Dendritic cell treated with granulocyte-macrophage colony-stimulating factor and Interleukin-4, amounts not matched to agents 40 ng/mL and 50 ng/mL, for 4 days (primary cell): ENCODE results near the gene YPEL4.

ENCODE experiments used
- H3K27ac Mint-ChIP-seq: one replicate; pipeline ENCODE4 v1.8.0; 2022; ENCODE audit warnings: mild to moderate bottlenecking, mixed read lengths
- H3K27me3 Mint-ChIP-seq: one replicate; pipeline ENCODE4 v1.8.0; 2022; ENCODE audit warnings: mild to moderate bottlenecking, mixed read lengths
- H3K36me3 Mint-ChIP-seq: one replicate; pipeline ENCODE4 v1.8.0; 2022; ENCODE audit warnings: low read depth, mixed read lengths
- H3K4me1 Mint-ChIP-seq: one replicate; pipeline ENCODE4 v1.8.0; 2022; ENCODE audit warnings: low read depth, mixed read lengths
- H3K4me3 Mint-ChIP-seq: one replicate; pipeline ENCODE4 v1.8.0; 2022; ENCODE audit warnings: mild to moderate bottlenecking, moderate library complexity, mixed read lengths
- H3K9me3 Mint-ChIP-seq: one replicate; pipeline ENCODE4 v1.8.0; 2022; ENCODE audit warnings: mixed read lengths
- intact Hi-C: fragments of 100-400 bp; cut with micrococcal nuclease; formaldehyde crosslinking; loops from one replicate; pipeline ENCODE4 v1.15.0; 2022

YPEL4 gene

DNA sequence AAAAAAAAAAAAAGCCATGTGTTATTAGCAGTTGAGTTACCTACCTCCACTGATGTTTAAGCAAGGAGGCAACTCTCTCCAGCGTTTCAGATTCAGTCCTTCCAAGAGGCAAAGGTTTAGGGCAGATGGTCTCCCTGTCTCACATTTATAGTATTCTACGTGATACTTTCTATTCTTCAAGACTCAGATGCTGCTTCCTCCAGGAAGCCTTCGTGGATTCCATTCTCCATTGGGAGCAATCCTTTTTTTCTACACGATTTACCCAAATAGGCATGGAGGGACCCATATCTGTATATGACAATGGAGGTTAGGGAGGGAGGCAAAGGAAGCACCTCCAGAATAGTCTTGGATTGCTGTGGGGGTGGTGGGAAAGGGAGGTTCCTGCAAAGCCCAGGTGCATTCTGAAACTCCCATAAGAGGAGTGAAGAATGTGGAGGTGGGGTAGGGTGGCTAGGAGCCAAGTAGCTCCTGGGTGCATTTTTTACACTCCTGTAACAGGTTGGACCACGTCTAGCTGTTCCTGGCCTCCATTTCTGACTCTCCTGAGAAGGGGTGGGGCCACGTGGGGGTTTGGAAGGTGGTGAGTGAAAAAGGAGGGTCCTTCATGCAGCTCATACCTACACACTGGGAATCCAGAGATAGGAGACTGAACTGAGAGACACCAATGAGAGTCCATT is 16.2 kb downstream of the YPEL4 start:
- Mint-ChIP-seq H3K36me3 (no peaks in the 10 kb centered on the region), H3K27me3 (peaks cover 42% of the 10 kb centered on the region), H3K9me3 (no peaks in the 10 kb centered on the region), H3K4me3 (no peak overlapping the region), H3K4me1 (peaks cover 16% of the 10 kb centered on the region), H3K27ac (no peak overlapping the region)
- intact Hi-C loops, result no loop called here

DNA sequence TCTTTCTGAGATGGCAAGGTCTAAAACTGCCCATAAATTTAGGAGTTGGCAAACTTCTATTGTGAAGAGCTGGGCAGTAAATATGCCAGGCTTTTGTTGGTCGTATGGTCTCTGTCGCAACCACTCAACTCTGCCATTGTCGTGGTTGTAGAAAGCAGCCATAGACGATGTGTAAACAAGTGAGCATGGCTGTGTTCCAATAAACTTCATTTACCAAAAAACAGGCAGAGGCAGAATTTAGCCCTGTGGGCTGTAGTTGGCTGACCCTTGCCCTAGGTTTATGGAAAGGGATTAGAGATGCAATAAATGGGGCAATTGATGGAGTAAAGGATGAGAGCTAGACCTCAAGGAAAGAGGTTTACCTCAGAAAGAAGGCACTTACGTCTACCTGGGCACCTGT is 17.6 kb downstream of the YPEL4 start:
- Mint-ChIP-seq H3K27ac (no peak overlapping the region), H3K36me3 (no peaks in the 10 kb centered on the region), H3K27me3 (peaks cover 27% of the 10 kb centered on the region), H3K4me1 (peaks cover 2% of the 10 kb centered on the region), H3K4me3 (no peak overlapping the region), H3K9me3 (no peaks in the 10 kb centered on the region)
- intact Hi-C loops, result no loop called here

DNA sequence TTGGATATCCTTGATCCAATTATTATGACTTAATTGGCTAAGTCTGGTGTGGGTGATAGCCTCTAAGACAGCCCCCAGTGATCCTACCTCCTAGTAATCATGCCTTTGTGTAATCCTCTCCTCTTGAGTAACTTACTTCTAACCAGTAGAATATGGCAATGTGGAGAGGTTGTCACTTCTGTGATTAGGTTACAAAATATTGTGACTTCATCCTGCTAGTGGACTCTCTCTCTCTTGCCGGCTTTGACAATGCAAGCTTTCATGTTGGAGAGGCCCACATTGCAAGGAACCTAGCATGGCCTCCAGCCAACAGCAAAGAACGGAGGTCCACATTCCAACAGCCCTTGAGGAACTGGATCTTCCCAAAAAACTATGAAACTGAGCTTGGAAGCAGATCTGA is 19.5 kb downstream of the YPEL4 start:
- Mint-ChIP-seq H3K27me3 (peaks cover 25% of the 10 kb centered on the region), H3K36me3 (no peaks in the 10 kb centered on the region), H3K4me1 (no peaks in the 10 kb centered on the region), H3K27ac (no peak overlapping the region), H3K9me3 (no peaks in the 10 kb centered on the region), H3K4me3 (no peak overlapping the region)
- intact Hi-C loops, result no loop called here

DNA sequence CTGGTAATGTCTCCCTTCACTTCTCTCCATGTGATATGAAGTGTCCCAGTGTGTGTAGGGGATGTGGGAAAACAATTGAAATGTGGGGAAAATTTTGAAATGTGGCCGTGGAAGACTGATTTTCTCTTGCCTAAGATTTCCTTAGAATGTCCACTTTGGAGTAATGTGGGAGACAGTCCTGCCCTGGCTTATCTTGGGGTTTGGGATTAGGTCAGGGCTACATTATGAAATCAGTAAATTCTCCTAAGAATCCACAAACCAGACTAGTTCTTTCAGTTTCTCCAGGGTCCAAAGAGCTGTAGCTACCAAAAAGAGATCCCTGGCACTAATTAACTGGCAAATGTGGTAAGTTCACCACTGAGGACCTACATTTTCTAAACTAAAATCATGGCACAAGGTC is 22.8 kb downstream of the YPEL4 start:
- intact Hi-C loops, result no loop called here
- no peak overlapping the region for H3K27ac Mint-ChIP-seq

DNA sequence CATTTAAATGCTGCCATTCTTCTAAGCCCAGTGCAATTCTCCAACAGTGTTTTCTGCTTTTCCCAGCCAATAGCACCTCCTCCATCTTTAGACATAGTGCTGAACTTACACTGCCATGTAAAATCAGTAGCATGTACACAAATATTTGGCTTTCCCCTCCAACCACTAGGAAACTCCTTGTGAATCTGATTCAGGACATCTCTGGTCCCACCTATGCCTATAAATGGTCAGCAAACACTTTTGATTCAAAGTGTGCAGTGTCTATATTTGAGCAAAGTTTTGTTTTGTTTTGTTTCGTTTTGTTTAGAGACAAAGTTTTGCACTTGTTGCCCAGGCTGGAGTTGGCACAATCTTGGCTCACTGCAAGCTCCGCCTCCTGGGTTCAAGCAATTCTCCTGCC is 24.8 kb downstream of the YPEL4 start:
- H3K4me1 Mint-ChIP-seq, result peaks cover 6% of the 10 kb centered on the region
- no peak overlapping the region for H3K27ac Mint-ChIP-seq
- intact Hi-C loops, result no loop called here
- no peaks in the 10 kb centered on the region for H3K36me3 Mint-ChIP-seq
- no peak overlapping the region for H3K4me3 Mint-ChIP-seq
- H3K27me3 Mint-ChIP-seq, result no peaks in the 10 kb centered on the region
- peaks cover 9% of the 10 kb centered on the region for H3K9me3 Mint-ChIP-seq

More for the DNA sequence above, 22.8 kb downstream of the YPEL4 start:
- Mint-ChIP-seq H3K36me3 (no peaks in the 10 kb centered on the region), H3K4me3 (no peak overlapping the region), H3K4me1 (peaks cover 6% of the 10 kb centered on the region), H3K9me3 (peaks cover 8% of the 10 kb centered on the region), H3K27me3 (peaks cover 7% of the 10 kb centered on the region)

DNA sequence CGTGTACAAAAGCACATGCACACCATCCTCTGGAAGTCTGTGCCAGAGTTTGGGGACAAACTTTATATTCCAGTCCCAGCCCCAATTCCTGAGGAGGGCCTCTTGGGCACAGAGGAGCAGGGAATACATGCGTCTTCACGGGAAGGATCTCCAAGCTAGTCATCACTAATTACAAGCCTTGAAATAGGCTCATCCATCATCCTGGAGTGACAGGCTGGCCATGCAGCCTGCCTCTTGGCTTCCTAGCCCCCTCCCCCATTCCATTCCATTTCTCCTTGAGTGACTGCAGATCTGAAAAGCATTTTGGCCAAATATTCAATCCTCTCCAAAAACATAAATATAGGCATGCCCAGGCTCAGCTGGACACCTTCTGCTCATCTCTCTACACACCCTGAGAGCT is 27.4 kb downstream of the YPEL4 start:
- H3K4me3 Mint-ChIP-seq, result no peak overlapping the region

DNA sequence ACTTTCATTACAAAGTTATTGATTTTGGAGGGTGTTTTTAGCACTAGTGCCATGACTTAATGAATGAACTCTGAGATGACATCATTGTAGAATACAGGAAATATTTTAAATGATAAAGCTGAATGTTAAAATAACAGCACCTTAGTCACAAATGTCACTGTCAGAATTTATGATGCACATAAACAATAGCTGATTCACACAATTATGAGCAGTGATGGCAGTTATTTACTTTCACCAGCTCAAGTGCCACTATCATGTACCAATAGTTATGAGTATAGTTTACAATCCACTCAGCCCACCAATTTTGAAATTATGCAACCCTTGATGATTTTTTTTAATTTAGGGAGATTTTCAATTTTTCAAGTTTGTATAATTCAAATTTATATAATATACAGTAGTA is 29.2 kb downstream of the YPEL4 start:
- Mint-ChIP-seq H3K27me3 (no peaks in the 10 kb centered on the region), H3K27ac (no peak overlapping the region), H3K4me3 (no peak overlapping the region), H3K36me3 (no peaks in the 10 kb centered on the region), H3K9me3 (peaks cover 20% of the 10 kb centered on the region), H3K4me1 (peaks cover 6% of the 10 kb centered on the region)
- intact Hi-C loops, result no loop called here

More for the DNA sequence above, 27.4 kb downstream of the YPEL4 start:
- Mint-ChIP-seq H3K27ac (no peak overlapping the region), H3K27me3 (no peaks in the 10 kb centered on the region), H3K9me3 (peaks cover 20% of the 10 kb centered on the region), H3K36me3 (no peaks in the 10 kb centered on the region), H3K4me1 (peaks cover 6% of the 10 kb centered on the region)
- intact Hi-C loops, result no loop called here

DNA sequence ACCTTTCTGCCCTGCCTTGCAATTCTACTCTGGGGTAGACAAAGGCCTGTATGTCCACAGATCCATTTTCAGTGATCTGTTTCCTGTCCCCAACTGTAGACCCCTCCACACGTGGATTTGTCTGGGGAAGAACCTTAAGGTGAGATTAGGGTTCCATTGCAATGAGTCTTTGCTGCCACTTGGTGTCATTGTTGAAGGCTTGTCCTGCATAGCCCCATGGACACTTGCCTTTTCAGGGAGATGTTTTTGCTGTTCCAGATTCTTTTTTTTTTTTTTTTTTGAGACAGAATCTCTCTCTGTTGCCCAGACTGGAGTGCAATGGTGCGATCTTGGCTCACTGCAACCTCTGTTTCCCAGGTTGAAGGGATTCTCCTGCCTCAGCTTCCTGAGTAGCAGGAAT is 30.4 kb downstream of the YPEL4 start:
- intact Hi-C loops, result no loop called here
- Mint-ChIP-seq H3K9me3 (peaks cover 20% of the 10 kb centered on the region), H3K4me3 (no peak overlapping the region), H3K27me3 (no peaks in the 10 kb centered on the region), H3K36me3 (no peaks in the 10 kb centered on the region), H3K4me1 (peaks cover 6% of the 10 kb centered on the region), H3K27ac (no peak overlapping the region)

DNA sequence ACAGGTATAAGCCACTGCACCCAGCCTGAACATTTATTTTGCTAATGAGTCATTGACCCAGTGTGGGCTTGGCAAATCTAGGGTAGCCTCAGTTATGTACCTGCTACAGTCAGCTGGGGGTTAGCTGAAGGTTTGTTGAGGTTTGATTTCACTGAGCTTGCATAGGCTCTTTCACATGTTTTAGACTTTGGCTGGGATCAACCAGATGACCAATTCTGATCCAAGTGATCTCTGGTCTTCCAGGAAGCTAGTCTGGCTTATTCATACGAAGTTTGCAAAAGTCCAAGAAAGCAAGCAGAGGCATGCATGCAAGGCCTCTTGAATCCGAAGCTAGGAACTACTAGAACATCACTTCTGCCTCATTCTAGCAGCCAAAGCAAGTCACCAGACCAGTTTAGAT is 31.3 kb downstream of the YPEL4 start:
- Mint-ChIP-seq H3K9me3 (peaks cover 20% of the 10 kb centered on the region), H3K27me3 (no peaks in the 10 kb centered on the region), H3K4me1 (peaks cover 6% of the 10 kb centered on the region), H3K4me3 (no peak overlapping the region), H3K27ac (no peak overlapping the region), H3K36me3 (no peaks in the 10 kb centered on the region)
- intact Hi-C loops, result no loop called here

DNA sequence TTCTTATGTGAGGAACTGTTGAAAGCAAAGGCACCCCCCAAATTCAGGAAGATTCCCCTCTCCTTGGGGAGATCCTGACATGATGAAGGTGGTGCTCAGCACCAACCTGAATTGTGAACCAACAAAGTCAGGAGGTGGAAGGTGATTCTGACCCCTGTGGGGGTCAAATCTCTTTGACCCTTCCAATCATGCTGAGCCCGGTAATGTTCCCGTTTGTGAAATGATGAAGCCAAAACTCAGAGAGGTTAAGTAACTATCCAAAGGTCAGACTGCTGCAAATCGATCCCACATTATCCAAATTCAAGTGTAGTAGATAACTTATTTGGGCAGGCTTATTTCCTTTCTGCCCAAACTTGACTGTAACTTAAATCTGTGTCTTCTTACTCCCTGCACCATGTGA is 33.1 kb downstream of the YPEL4 start:
- no peak overlapping the region for H3K27ac Mint-ChIP-seq
- intact Hi-C loops, result no loop called here
- no peak overlapping the region for H3K4me3 Mint-ChIP-seq
- peaks cover 12% of the 10 kb centered on the region for H3K9me3 Mint-ChIP-seq
- H3K4me1 Mint-ChIP-seq, result no peaks in the 10 kb centered on the region
- H3K36me3 Mint-ChIP-seq, result no peaks in the 10 kb centered on the region
- no peaks in the 10 kb centered on the region for H3K27me3 Mint-ChIP-seq

DNA sequence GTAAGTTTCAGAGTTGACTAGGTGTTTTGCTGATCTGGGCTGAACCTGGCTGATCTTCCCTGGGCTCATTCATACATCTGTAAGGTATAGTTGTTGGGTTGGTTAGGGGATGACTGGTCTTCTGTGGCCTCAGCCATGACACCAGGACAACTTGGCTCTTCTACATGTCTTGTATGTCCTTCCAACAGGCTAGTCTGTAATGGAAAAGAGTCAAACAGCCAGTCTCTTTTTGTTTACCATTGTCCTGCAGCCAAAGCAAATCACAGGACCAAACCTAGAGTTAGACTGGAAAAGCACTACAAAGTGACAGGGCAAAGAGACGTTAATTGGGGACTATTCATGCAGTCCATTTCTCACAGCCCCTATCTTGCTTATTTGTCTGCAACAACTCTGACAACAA is 34.4 kb downstream of the YPEL4 start:
- intact Hi-C loops, result no loop called here
- no peaks in the 10 kb centered on the region for H3K36me3 Mint-ChIP-seq
- H3K4me1 Mint-ChIP-seq, result no peaks in the 10 kb centered on the region
- no peak overlapping the region for H3K4me3 Mint-ChIP-seq
- no peak overlapping the region for H3K27ac Mint-ChIP-seq
- no peaks in the 10 kb centered on the region for H3K27me3 Mint-ChIP-seq
- peaks cover 12% of the 10 kb centered on the region for H3K9me3 Mint-ChIP-seq

DNA sequence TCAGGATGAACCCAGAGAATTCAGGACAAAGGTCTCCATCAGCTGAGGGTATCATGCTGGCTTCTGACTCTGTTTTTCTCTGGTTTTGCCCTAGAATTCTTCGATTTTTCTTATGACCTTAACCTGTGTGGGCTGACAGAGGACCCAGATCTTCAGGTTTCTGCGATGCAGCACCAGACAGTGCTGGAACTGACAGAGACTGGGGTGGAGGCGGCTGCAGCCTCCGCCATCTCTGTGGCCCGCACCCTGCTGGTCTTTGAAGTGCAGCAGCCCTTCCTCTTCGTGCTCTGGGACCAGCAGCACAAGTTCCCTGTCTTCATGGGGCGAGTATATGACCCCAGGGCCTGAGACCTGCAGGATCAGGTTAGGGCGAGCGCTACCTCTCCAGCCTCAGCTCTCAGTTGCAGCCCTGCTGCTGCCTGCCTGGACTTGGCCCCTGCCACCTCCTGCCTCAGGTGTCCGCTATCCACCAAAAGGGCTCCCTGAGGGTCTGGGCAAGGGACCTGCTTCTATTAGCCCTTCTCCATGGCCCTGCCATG is 35.4 kb downstream of the YPEL4 start:
- Mint-ChIP-seq H3K9me3 (peaks cover 5% of the 10 kb centered on the region), H3K27me3 (no peaks in the 10 kb centered on the region), H3K27ac (no peak overlapping the region), H3K4me3 (no peak overlapping the region), H3K4me1 (no peaks in the 10 kb centered on the region), H3K36me3 (no peaks in the 10 kb centered on the region)
- intact Hi-C loops, result no loop called here

DNA sequence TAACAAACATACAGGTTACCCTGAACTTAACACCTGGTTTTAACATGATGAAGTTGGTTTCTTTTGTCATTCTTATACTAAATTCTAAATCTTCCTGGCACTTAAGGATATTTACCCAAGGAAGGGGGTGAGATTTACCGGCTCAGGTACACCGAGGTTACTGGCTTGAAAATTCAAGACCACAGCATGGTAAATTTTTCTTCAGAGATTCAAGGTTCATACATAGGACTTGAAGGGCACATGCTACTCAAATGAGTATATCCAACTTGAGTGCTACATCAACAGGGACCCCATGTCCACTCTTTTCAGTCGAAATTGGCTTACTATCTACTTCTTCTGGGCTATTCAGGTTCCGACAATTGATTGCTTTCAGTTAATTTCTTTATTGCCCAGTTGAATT is 39.5 kb downstream of the YPEL4 start:
- intact Hi-C loops, result no loop called here
- H3K9me3 Mint-ChIP-seq, result no peaks in the 10 kb centered on the region
- no peaks in the 10 kb centered on the region for H3K27me3 Mint-ChIP-seq
- H3K36me3 Mint-ChIP-seq, result no peaks in the 10 kb centered on the region
- H3K4me1 Mint-ChIP-seq, result no peaks in the 10 kb centered on the region
- H3K27ac Mint-ChIP-seq, result no peak overlapping the region
- H3K4me3 Mint-ChIP-seq, result no peak overlapping the region

DNA sequence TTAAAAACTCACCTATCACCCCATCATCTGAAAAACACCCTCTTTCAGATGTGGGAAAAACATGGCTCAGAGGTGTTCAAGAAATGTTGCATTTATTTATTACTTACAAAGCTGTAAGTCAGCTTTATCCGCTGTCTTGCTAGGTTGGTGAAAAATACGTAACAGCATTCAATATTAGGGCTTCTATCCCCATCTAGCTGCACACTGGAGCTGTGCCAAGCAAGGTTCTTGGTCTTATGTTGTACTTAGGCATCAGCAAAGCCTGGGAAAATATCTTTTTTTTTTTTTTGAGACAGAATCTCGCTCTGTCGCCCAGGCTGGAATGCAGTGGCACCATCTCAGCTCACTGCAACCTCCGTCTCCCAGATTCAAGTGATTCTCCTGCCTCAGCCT is 44.7 kb downstream of the YPEL4 start:
- no peaks in the 10 kb centered on the region for H3K27me3 Mint-ChIP-seq
- intact Hi-C loops, result no loop called here
- H3K36me3 Mint-ChIP-seq, result no peaks in the 10 kb centered on the region
- H3K4me3 Mint-ChIP-seq, result no peak overlapping the region
- no peak overlapping the region for H3K27ac Mint-ChIP-seq
- H3K9me3 Mint-ChIP-seq, result no peaks in the 10 kb centered on the region
- no peaks in the 10 kb centered on the region for H3K4me1 Mint-ChIP-seq
